H1 (cell line): ENCODE measurements around the gene ASAH2B. TPM values are rescaled to one million over a fixed set of nuclear protein-coding genes. Genes with fewer than 3 reads are reported as not detected.

Source experiments
- CTCF ChIA-PET: fragments of 300-600 bp; sonication (Branson Sonifier 250); formaldehyde crosslinking; loops from one replicate; lab custom pipeline; 2021; ENCODE audit not compliant: partially characterized antibody; lab: Charles Lee
- POLR2A ChIA-PET: fragments of 300-600 bp; sonication (Branson Sonifier 250); formaldehyde crosslinking; loops from one replicate; lab custom pipeline; 2021; ENCODE audit warnings: inconsistent platforms; ENCODE audit not compliant: partially characterized antibody; lab: Charles Lee
- DNase-seq, 2 experiments: peaks; one replicate each; pipeline versions ENCODE4 v3.0.0 to v3.0.0-alpha.2; 2010 to 2022; ENCODE audit warnings: low spot score in 2 of 2, low read depth in 1 of 2, mixed read lengths in 1 of 2
- FAIRE-seq: peaks from 2 replicates; lab custom pipeline; 2011; peaks lifted over from hg19 to GRCh38; lab: Jason Lieb, UNC
- H2AFZ ChIP-seq: 2 replicates; pipeline ENCODE4 v1.8.1; 2012; ENCODE audit warnings: low read length, inconsistent platforms
- H2AK5ac ChIP-seq: 2 replicates; pipeline ENCODE4 v1.6.1; 2013; ENCODE audit warnings: low read depth, low read length
- H2BK120ac ChIP-seq: replicated peaks from 2 replicates; pipeline ENCODE3; 2013; ENCODE audit warnings: low read depth, low read length, inconsistent platforms
- H2BK12ac ChIP-seq: 2 replicates; pipeline ENCODE4 v1.6.1; 2013; ENCODE audit warnings: low read depth, low read length
- H2BK15ac ChIP-seq: 2 replicates; pipeline ENCODE4 v1.6.1; 2013; ENCODE audit warnings: low read length
- H2BK20ac ChIP-seq: 2 replicates; pipeline ENCODE4 v1.6.1; 2013; ENCODE audit warnings: low read length
- H2BK5ac ChIP-seq: 2 replicates; pipeline ENCODE4 v1.6.1; 2013; ENCODE audit warnings: low read depth, low read length
- H3K14ac ChIP-seq: 2 replicates; pipeline ENCODE4 v1.6.1; 2013; ENCODE audit warnings: inconsistent platforms; ENCODE audit not compliant: insufficient read length
- H3K18ac ChIP-seq: 2 replicates; pipeline ENCODE4 v1.6.1; 2013; ENCODE audit warnings: low read length; ENCODE audit errors: extremely low read depth
- H3K23ac ChIP-seq: 2 replicates; pipeline ENCODE4 v1.6.1; 2013; ENCODE audit warnings: inconsistent platforms; ENCODE audit not compliant: insufficient read length
- H3K23me2 ChIP-seq: 2 replicates; pipeline ENCODE4 v1.6.1; 2013; ENCODE audit warnings: low read depth, low read length
- H3K27ac ChIP-seq: 2 replicates; pipeline ENCODE4 v1.6.1; 2011; ENCODE audit warnings: low read depth, low read length, inconsistent platforms
- H3K27me3 ChIP-seq, 4 experiments: replicated peaks in 1 of 4; 1 replicate in 1 of 4; 2 replicates in 3 of 4; pipeline versions ENCODE4 v1.6.1 to v1.8.1; 2011 to 2013; ENCODE audit warnings: low read length in 3 of 4, mild to moderate bottlenecking in 3 of 4, inconsistent platforms in 2 of 4, mixed read lengths in 2 of 4, moderate library complexity in 1 of 4; ENCODE audit not compliant: control insufficient read depth in 3 of 4, insufficient read depth in 3 of 4; ENCODE audit errors: extremely low read depth in 1 of 4
- H3K36me3 ChIP-seq, 4 experiments: 2 replicates each; pipeline versions ENCODE4 v1.6.1 to v1.8.1; 2011 to 2013; ENCODE audit warnings: mild to moderate bottlenecking in 4 of 4, low read length in 3 of 4, moderate library complexity in 2 of 4, control low read depth in 1 of 4, inconsistent platforms in 1 of 4; ENCODE audit not compliant: insufficient read depth in 4 of 4, control insufficient read depth in 2 of 4
- H3K4ac ChIP-seq: replicated peaks from 2 replicates; pipeline ENCODE3; 2013; ENCODE audit warnings: low read length, low read depth, mixed read lengths, inconsistent platforms; ENCODE audit not compliant: insufficient read length
- H3K4me1 ChIP-seq, 4 experiments: replicated peaks in 1 of 4; 1 replicate in 1 of 4; 2 replicates in 3 of 4; pipeline versions ENCODE4 v1.6.1 to v1.8.1; 2011 to 2013; ENCODE audit warnings: low read length in 3 of 4, inconsistent platforms in 2 of 4, mixed read lengths in 1 of 4; ENCODE audit not compliant: insufficient read depth in 4 of 4, control insufficient read depth in 3 of 4
- H3K4me2 ChIP-seq, 2 experiments: 2 replicates each; pipeline versions ENCODE4 v1.6.1 to v1.8.1; 2011 to 2013; ENCODE audit warnings: low read depth in 2 of 2, low read length in 2 of 2, control low read depth in 1 of 2, inconsistent platforms in 1 of 2, mild to moderate bottlenecking in 1 of 2; ENCODE audit not compliant: insufficient read depth in 1 of 2
- H3K4me3 ChIP-seq, 4 experiments: fragments of 200-600, 300-600 bp in 1 of 4; sonication (generic), shearing (Covaris generic), sonication (Bioruptor Twin) in 1 of 4; 2 replicates each; pipeline versions ENCODE4 v1.5.1 to v1.8.1; 2011 to 2016; ENCODE audit warnings: low read length in 4 of 4, low read depth in 3 of 4, control low read depth in 2 of 4, inconsistent platforms in 2 of 4, mild to moderate bottlenecking in 2 of 4, mixed read lengths in 1 of 4, moderate library complexity in 1 of 4; ENCODE audit not compliant: insufficient read depth in 2 of 4; ENCODE audit errors: extremely low read depth in 1 of 4
- H3K56ac ChIP-seq: replicated peaks from 2 replicates; pipeline ENCODE3; 2013; ENCODE audit warnings: low read depth, mild to moderate bottlenecking, mixed read lengths, low read length, inconsistent platforms; ENCODE audit not compliant: insufficient read length
- H3K79me1 ChIP-seq: 2 replicates; pipeline ENCODE4 v1.6.1; 2013; ENCODE audit warnings: low read depth, low read length, control low read depth
- H3K79me2 ChIP-seq, 2 experiments: 2 replicates each; pipeline versions ENCODE4 v1.6.1 to v1.8.1; 2012 to 2013; ENCODE audit warnings: low read length in 2 of 2, mild to moderate bottlenecking in 2 of 2, inconsistent platforms in 1 of 2; ENCODE audit not compliant: insufficient read depth in 2 of 2, control insufficient read depth in 1 of 2
- H3K9ac ChIP-seq, 4 experiments: replicated peaks in 1 of 4; 1 replicate in 1 of 4; 2 replicates in 3 of 4; pipeline versions ENCODE4 v1.6.1 to v1.8.1; 2011 to 2013; ENCODE audit warnings: low read depth in 3 of 4, low read length in 3 of 4, control low read depth in 2 of 4, mild to moderate bottlenecking in 2 of 4, moderate library complexity in 2 of 4, inconsistent platforms in 1 of 4; ENCODE audit errors: extremely low read depth in 1 of 4
- H3K9me3 ChIP-seq, 2 experiments: 2 replicates each; pipeline versions ENCODE4 v1.6.1 to v1.8.1; 2012 to 2013; ENCODE audit warnings: mild to moderate bottlenecking in 2 of 2, moderate library complexity in 2 of 2, control low read depth in 1 of 2, inconsistent platforms in 1 of 2, low read depth in 1 of 2, low read length in 1 of 2, mixed read lengths in 1 of 2; ENCODE audit not compliant: insufficient read depth in 2 of 2
- H4K20me1 ChIP-seq, 2 experiments: replicated peaks in 1 of 2; 2 replicates each; pipeline versions ENCODE3 to v1.8.1; 2011 to 2013; ENCODE audit warnings: inconsistent platforms in 2 of 2, low read length in 2 of 2, mild to moderate bottlenecking in 1 of 2; ENCODE audit not compliant: insufficient read depth in 2 of 2, control insufficient read depth in 1 of 2
- H4K5ac ChIP-seq: 2 replicates; pipeline ENCODE4 v1.6.1; 2013; ENCODE audit warnings: low read length, low read depth, mixed read lengths, inconsistent platforms; ENCODE audit not compliant: insufficient read length
- H4K8ac ChIP-seq: 2 replicates; pipeline ENCODE4 v1.8.0; 2013; ENCODE audit warnings: mild to moderate bottlenecking, moderate library complexity, low read length, inconsistent platforms; ENCODE audit not compliant: insufficient read depth; ENCODE audit errors: extremely low read depth
- H4K91ac ChIP-seq: replicated peaks from 2 replicates; pipeline ENCODE3; 2013; ENCODE audit warnings: low read length, mixed read lengths, inconsistent platforms; ENCODE audit not compliant: insufficient read length
- ASH2L ChIP-seq: fragments of 200-600, 300-600 bp; sonication (generic); IDR thresholded peaks from one replicate; pipeline ENCODE4 v1.7.1; 2017; ENCODE audit warnings: low read length
- BACH1 ChIP-seq: IDR thresholded peaks from 2 replicates; pipeline ENCODE4 v1.6.1; 2012; ENCODE audit warnings: low read length, improper control_type of control experiment
- WGBS, 2 experiments: shearing (Covaris generic) in 1 of 2; methylation state at CpG; one replicate each; pipeline versions ENCODE4 v1.1.6 to v1.1.7; 2013 to 2015; ENCODE audit warnings: low lambda C conversion rate in 2 of 2, mixed read lengths in 2 of 2, inconsistent platforms in 1 of 2, low coverage in 1 of 2, missing lambda C conversion rate in 1 of 2; ENCODE audit not compliant: insufficient replicate concordance in 2 of 2, insufficient coverage in 1 of 2, insufficient read length in 1 of 2; ENCODE audit errors: extremely low coverage in 1 of 2, missing lambda C conversion rate in 1 of 2; 5-methylcytosine and 5-hydroxymethylcytosine counted together
- polyA plus RNA-seq, 7 experiments: library from polyadenylated mRNA; depleted of rRNA in 3 of 7; stranded (reverse) in 5 of 7; unstranded in 2 of 7; fragments of >200 nt in 5 of 7; fragments of 200-250 nt in 2 of 7; gene quantifications; 1 replicate in 5 of 7; 2 replicates in 1 of 7; 4 replicates in 1 of 7; pipeline versions ENCODE4 v1.2.1 to v1.2.3, GENCODE V29; 2011 to 2013; ENCODE audit warnings: missing spikeins in 2 of 7, mixed read lengths in 2 of 7
- total RNA-seq: library from RNA; stranded (reverse); fragmentation: NEBNext Ultra II Directional; extraction: Animal tissue kit (Norgen Biotek cat#: 25700); gene quantifications from 2 replicates; pipeline ENCODE4 v1.2.1, GENCODE V29; 2021

ASAH2B gene
- total and polyA plus RNA-seq, 2 of the 8 experiments (the other 6 are each of a cell fraction or from before 2014, with no cell fraction given) = 3.6 to 4.7 TPM

DNA sequence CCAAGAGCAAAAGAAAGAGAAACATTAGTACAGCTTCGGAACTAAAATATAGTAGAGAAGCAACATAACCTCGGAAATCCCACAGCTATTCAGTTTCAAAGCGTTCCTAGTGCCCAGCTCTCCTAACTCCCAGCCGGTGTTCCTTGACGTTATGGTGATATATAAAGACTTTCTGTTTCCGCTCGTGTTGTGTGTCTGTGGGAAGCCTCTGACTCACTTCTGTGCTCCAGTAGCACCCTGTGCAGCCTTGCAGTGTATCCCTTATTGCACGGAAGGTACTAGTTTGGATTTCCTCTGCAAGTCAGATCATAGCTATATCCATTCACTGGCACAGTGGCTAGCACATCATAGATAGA lies 535 bp downstream of the ASAH2B start:
- Histone ChIP-seq H3K9ac (peak overlapping the region; percentile 39 to 85 (median 76)), H3K23me2 (peaks cover 8% of the 10 kb centered on the region), H2BK15ac (no peak overlapping the region), H3K4me3 (peak overlapping the region; percentile 82 to 86 (median 84)), H4K91ac (no peak overlapping the region), H3K23ac (no peak overlapping the region), H4K8ac (no peak overlapping the region), H3K79me2 (no peaks in the 10 kb centered on the region), H3K4ac (no peak overlapping the region), H3K4me2 (peak overlapping the region; percentile 80 to 96), H2BK12ac (peak overlapping the region; percentile 1; the same call in 1 of the 2 replicates), H2AFZ (peak overlapping the region; percentile 95), H4K20me1 (no peaks in the 10 kb centered on the region), H3K18ac (peak overlapping the region; percentile 83; the same call in 1 of the 2 replicates), H2BK120ac (no peak overlapping the region), H2BK20ac (no peak overlapping the region), H4K5ac (no peak overlapping the region), H3K9me3 (no peaks in the 10 kb centered on the region), H3K79me1 (no peaks in the 10 kb centered on the region), H3K56ac (peak overlapping the region; percentile 73), H3K27ac (no peak overlapping the region), H3K14ac (no peak overlapping the region), H3K36me3 (no peaks in the 10 kb centered on the region; a peak in 1 of 8 replicates), H2AK5ac (no peak overlapping the region), H2BK5ac (peak overlapping the region; percentile 66; the same call in 1 of the 2 replicates), H3K4me1 (no peaks in the 10 kb centered on the region; a peak in 1 of 7 replicates), H3K27me3 (no peaks in the 10 kb centered on the region)
- FAIRE-seq = no peak
- no peak for DNase-seq
- CTCF ChIA-PET = interaction anchor here (1.0 kb wide), 1 partner anchor 20 kb away, joined by 3 read pairs; no protein-coding TSS in a partner anchor
- WGBS, 2 experiments = 0% methylated on average over 8 of the region's 8 CpGs; no CpG with 5 or more reads in 1 of the 2 experiments
- POLR2A ChIA-PET = interaction anchor here (1.1 to 1.2 kb wide), 2 partner anchors 41 to 210 kb away, joined by 3 read pairs; no protein-coding TSS in a partner anchor
- TF ChIP-seq ASH2L = peak; percentile 15
- TF ChIP-seq BACH1 = no peak
